Body of pancreas (tissue), 4 donors: ENCODE results near the gene AMD1.

Experiments used
- CTCF ChIP-seq, 7 experiments: fragments of 450-650 bp in 4 of 7; fragments of 200-600 bp in 3 of 7; sonication (generic) in 3 of 7; IDR thresholded peaks; one replicate each; pipeline ENCODE4 v1.5.1; 2016 to 2019; ENCODE audit warnings: antibody characterized with exemption in 7 of 7
- POLR2A ChIP-seq, 3 donors: fragments of 450-650 bp; IDR thresholded peaks; one replicate each; pipeline ENCODE4 v1.6.1; 2016; ENCODE audit warnings: antibody characterized with exemption in 3 of 3, mild to moderate bottlenecking in 2 of 3

- no peak for TF ChIP-seq POLR2A (IDR thresholded peaks at IDR 0.05)
- TF ChIP-seq CTCF (IDR thresholded peaks at IDR 0.05), result no peak
These were observed 70.1 kb downstream of the AMD1 start for GRCh38 chr6:110944681-110945151.
